Measurements from ENCODE around the gene SREK1IP1.

DNA sequence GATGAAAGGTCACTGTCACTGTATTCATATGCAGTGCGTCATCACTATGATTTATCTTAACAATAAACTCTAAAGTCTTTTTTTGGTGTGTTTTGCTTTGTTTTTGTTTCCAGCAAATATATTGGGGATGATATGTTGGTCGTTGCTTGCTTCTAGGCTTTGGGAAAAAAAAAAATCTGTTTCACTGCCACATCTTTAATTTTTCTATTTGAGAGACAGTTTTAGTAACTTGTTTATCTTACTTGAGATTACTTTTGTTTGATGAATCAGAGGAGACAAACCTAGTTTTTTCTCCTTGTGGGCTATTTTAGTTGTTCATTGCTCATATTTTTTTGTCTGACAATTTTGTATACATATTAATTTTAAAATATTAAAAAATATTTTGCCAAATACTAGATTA lies 19.7 kb upstream of the SREK1IP1 start:
- TF ChIP-seq EZH2 (IDR thresholded peaks at IDR 0.05; ENCODE audit: insufficient read depth, poor library complexity, severe bottlenecking) (no peak), EZH2phosphoT487 (IDR thresholded peaks at IDR 0.05; ENCODE audit: insufficient read depth, low read depth) (no peak)
